Lower leg skin (tissue), 4 donors: ENCODE results near the gene GPR157. TPM values are rescaled to one million over a fixed set of nuclear protein-coding genes. Genes with fewer than 3 reads are reported as not detected.
"Not testable (repeated sequence)": the region's sequence is repeated elsewhere in the genome, so short reads cannot be mapped to it uniquely, and the experiment has no call there.

Source experiments
- DNase-seq, 2 donors: peaks; one replicate each; pipeline ENCODE4 v3.0.0-alpha.2; 2019; ENCODE audit warnings: low spot score in 2 of 2
- H3K4me3 ChIP-seq: fragments of 200-600 bp; sonication (generic); 2 replicates; pipeline ENCODE4 v1.5.1; 2017; ENCODE audit warnings: mild to moderate bottlenecking, low read depth; ENCODE audit not compliant: poor library complexity, severe bottlenecking
- POLR2A ChIP-seq, 2 donors: fragments of 450-650 bp; IDR thresholded peaks; one replicate each; pipeline ENCODE4 v1.6.1; 2016 to 2017; ENCODE audit warnings: antibody characterized with exemption in 2 of 2, mild to moderate bottlenecking in 1 of 2, moderate library complexity in 1 of 2
- WGBS, 2 donors: methylation state at CpG; one replicate each; pipeline ENCODE4 v1.1.5; 2018; 5-methylcytosine and 5-hydroxymethylcytosine counted together
- intact Hi-C: fragments of 100-400 bp; cut with DNase I; formaldehyde crosslinking; loops from one replicate; pipeline ENCODE4 v1.15.0; 2023; ENCODE audit warnings: low total_unique reads
- total RNA-seq, 4 donors: library from RNA; depleted of rRNA; stranded (reverse); fragments of >200 nt; gene quantifications; one replicate each; pipeline ENCODE4 v1.1.0, GENCODE V29; 2016
- TF ChIP-seq, protein P1 (sequence below), 3 donors: fragments of 450-650 bp; IDR thresholded peaks; one replicate each; pipeline ENCODE4 v1.5.1; 2016; ENCODE audit warnings: antibody characterized with exemption in 3 of 3, mild to moderate bottlenecking in 3 of 3, moderate library complexity in 2 of 3

GPR157 gene
- total RNA-seq, 4 donors from 2014 or later: 49.5 to 95.7 (median 60.8) TPM

- no peak for DNase-seq
- TF ChIP-seq, protein P1, sequence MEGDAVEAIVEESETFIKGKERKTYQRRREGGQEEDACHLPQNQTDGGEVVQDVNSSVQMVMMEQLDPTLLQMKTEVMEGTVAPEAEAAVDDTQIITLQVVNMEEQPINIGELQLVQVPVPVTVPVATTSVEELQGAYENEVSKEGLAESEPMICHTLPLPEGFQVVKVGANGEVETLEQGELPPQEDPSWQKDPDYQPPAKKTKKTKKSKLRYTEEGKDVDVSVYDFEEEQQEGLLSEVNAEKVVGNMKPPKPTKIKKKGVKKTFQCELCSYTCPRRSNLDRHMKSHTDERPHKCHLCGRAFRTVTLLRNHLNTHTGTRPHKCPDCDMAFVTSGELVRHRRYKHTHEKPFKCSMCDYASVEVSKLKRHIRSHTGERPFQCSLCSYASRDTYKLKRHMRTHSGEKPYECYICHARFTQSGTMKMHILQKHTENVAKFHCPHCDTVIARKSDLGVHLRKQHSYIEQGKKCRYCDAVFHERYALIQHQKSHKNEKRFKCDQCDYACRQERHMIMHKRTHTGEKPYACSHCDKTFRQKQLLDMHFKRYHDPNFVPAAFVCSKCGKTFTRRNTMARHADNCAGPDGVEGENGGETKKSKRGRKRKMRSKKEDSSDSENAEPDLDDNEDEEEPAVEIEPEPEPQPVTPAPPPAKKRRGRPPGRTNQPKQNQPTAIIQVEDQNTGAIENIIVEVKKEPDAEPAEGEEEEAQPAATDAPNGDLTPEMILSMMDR (IDR thresholded peaks at IDR 0.05): no peak
- TF ChIP-seq POLR2A (IDR thresholded peaks at IDR 0.05): no peak
- 82 to 83% methylated on average over 17 of the region's 17 CpGs for WGBS, 2 donors
- intact Hi-C loops: no loop called here
- no peak overlapping the region for H3K4me3 ChIP-seq
Measured at GRCh38 chr1:9145021-9145668, 16.2 kb upstream of the GPR157 start.

DNA sequence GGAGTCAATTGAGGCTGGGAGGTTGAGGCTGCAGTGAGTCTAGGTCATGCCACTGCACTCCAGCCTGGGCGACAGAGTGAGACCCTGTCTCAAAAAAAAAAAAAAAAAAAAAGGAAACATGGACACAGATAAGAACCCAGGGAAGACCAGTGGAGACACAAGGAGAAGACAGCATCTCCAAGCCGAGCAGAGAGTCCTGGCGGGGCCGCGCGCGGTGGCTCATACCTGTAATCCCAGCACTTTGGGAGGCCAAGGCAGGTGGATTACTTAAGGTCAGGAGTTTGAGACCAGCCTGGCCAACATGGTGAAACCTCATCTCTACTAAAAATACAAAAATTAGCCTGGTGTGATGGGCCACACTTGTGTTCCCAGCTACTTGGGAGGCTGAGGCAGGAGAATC lies 15.6 kb upstream of the GPR157 start:
- 95 to 99% methylated on average over 7 of the region's 7 CpGs for WGBS, 2 donors

DNA sequence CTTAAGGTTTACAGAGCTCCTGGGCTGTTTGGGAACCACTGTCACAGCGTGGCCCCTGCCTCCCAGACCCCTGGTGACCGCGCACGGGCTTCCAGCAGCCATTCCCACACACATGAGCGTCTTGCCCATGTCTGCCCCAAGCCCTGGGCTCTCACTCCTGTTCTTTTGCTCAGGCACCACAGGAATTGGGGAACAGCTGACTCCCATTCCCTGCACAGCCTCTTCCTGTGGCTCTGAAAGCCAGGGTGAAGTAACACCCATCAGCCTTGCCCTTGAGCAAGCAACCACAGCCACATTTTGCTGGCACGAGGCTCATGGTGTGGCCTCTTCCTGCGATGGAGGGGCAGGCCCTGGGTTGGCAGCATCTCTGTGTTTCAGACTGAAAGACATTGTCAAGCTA lies 14.3 kb upstream of the GPR157 start:
- WGBS, 2 donors: 53 to 60% methylated on average over 7 of the region's 7 CpGs
- peak in 1 of 2 donors; percentile 63 for DNase-seq
- no peak overlapping the region for H3K4me3 ChIP-seq
- TF ChIP-seq, protein P1 (IDR thresholded peaks at IDR 0.05): no peak
- TF ChIP-seq POLR2A (IDR thresholded peaks at IDR 0.05): no peak
- intact Hi-C loops: no loop called here

More for the DNA sequence above, 15.6 kb upstream of the GPR157 start:
- intact Hi-C loops, H3K4me3 ChIP-seq, DNase-seq: not testable (repeated sequence)

- intact Hi-C loops: no loop called here
- H3K4me3 ChIP-seq: no peak overlapping the region
- DNase-seq: no peak
- WGBS, 2 donors: 91 to 97% methylated on average over 2 of the region's 2 CpGs
- TF ChIP-seq, protein P1 (IDR thresholded peaks at IDR 0.05): no peak
- TF ChIP-seq POLR2A (IDR thresholded peaks at IDR 0.05): no peak
Measured at GRCh38 chr1:9139930-9140329, 11.0 kb upstream of the GPR157 start.

- H3K4me3 ChIP-seq: no peak overlapping the region
- TF ChIP-seq, protein P1 (IDR thresholded peaks at IDR 0.05): no peak
- no peak for TF ChIP-seq POLR2A (IDR thresholded peaks at IDR 0.05)
- intact Hi-C loops: no loop called here
- 75 to 78% methylated on average over 8 of the region's 8 CpGs for WGBS, 2 donors
- DNase-seq: no peak
Measured at GRCh38 chr1:9136932-9137331, 8.0 kb upstream of the GPR157 start.

GRCh38 chr1:9135073-9135836 lies 6.4 kb upstream of the GPR157 start:
- no peak overlapping the region for H3K4me3 ChIP-seq
- no peak for DNase-seq
- WGBS, 2 donors: 62 to 82% methylated on average over 10 of the region's 10 CpGs
- intact Hi-C loops: no loop called here
- no peak for TF ChIP-seq POLR2A (IDR thresholded peaks at IDR 0.05)
- TF ChIP-seq, protein P1 (IDR thresholded peaks at IDR 0.05): no peak
